ENCODE data around the gene N4BP2. TPM values are rescaled to one million over a fixed set of nuclear protein-coding genes. Genes with fewer than 3 reads are reported as not detected.
A peak's percentile ranks its signal among the peaks of the same experiment; 100 is the strongest.

Gene N4BP2
- total RNA-seq, 1 experiment from 2014 or later, result 8.5 TPM

GRCh38 chr4:40180356-40180755 lies 123.7 kb downstream of the N4BP2 start:
- in situ Hi-C loops (cut with HindIII; ENCODE audit: low pct_unique_long_range_greater_than_20kb, low sequenced_read_pairs), result no loop called here
- intact Hi-C loops (cut with micrococcal nuclease; ENCODE audit: unreplicated experiment), result no loop called here
- H3K9me3 ChIP-seq (ENCODE audit: control insufficient read depth, insufficient read depth, low read depth, low read length), result no peaks in the 10 kb centered on the region
- H3K4me3 ChIP-seq (ENCODE audit: low read depth in 2 of 2, low read length in 2 of 2), result no peak overlapping the region
- H3K4me1 ChIP-seq (ENCODE audit: control insufficient read depth, insufficient read depth, low read length), result peaks cover 14% of the 10 kb centered on the region
- no peaks in the 10 kb centered on the region for H3K36me3 ChIP-seq (ENCODE audit: control insufficient read depth, insufficient read depth, low read length)
- CTCF ChIA-PET, result no interaction called here
- DNase-seq (ENCODE audit: low read depth, low spot score) (no peak), ATAC-seq (no peak)
- POLR2A ChIA-PET, result no interaction called here
- no peak overlapping the region; the same call in 1 of the 2 replicates for H3K27ac ChIP-seq (ENCODE audit: low read length)
- no peaks in the 10 kb centered on the region for H3K27me3 ChIP-seq (ENCODE audit: control insufficient read depth, insufficient read depth, low read length)
- no peak for TF ChIP-seq CTCF (IDR thresholded peaks at IDR 0.05)
- no TSS peak for BruUV-seq (replicated peaks)

- peak overlapping the region; percentile 20; the same call in 1 of the 2 replicates for H3K27ac ChIP-seq (ENCODE audit: low read length)
- H3K4me1 ChIP-seq (ENCODE audit: control insufficient read depth, insufficient read depth, low read length), result peaks cover 13% of the 10 kb centered on the region
- in situ Hi-C loops (cut with HindIII; ENCODE audit: low pct_unique_long_range_greater_than_20kb, low sequenced_read_pairs), result no loop called here
- ChIA-PET CTCF (no interaction called here), POLR2A (no interaction called here)
- ATAC-seq, result no peak
- H3K9me3 ChIP-seq (ENCODE audit: control insufficient read depth, insufficient read depth, low read depth, low read length), result no peaks in the 10 kb centered on the region
- H3K27me3 ChIP-seq (ENCODE audit: control insufficient read depth, insufficient read depth, low read length), result no peaks in the 10 kb centered on the region
- intact Hi-C loops (cut with micrococcal nuclease; ENCODE audit: unreplicated experiment), result no loop called here
- BruUV-seq (replicated peaks), result no TSS peak
- H3K36me3 ChIP-seq (ENCODE audit: control insufficient read depth, insufficient read depth, low read length), result no peaks in the 10 kb centered on the region
- DNase-seq (ENCODE audit: low read depth, low spot score), result no peak
- TF ChIP-seq TCF7L2 (IDR thresholded peaks at IDR 0.05; ENCODE audit: low read depth, low read length) (no peak), SIN3A (IDR thresholded peaks at IDR 0.05; ENCODE audit: borderline replicate concordance, insufficient read depth, low read depth, low read length) (no peak), POLR2AphosphoS5 (IDR thresholded peaks at IDR 0.05; ENCODE audit: low read depth, low read length) (no peak), CTCF (IDR thresholded peaks at IDR 0.05) (no peak), REST (IDR thresholded peaks at IDR 0.05; ENCODE audit: insufficient read depth in 1 of 2, low read depth in 2 of 2, low read length in 1 of 2) (no peak)
- H3K4me3 ChIP-seq (ENCODE audit: low read depth in 2 of 2, low read length in 2 of 2), result no peak overlapping the region
These were observed 125.4 kb downstream of the N4BP2 start for GRCh38 chr4:40182001-40182400.

- intact Hi-C loops (cut with micrococcal nuclease; ENCODE audit: unreplicated experiment), result no loop called here
- Histone ChIP-seq H3K27me3 (ENCODE audit: control insufficient read depth, insufficient read depth, low read length) (no peaks in the 10 kb centered on the region), H3K36me3 (ENCODE audit: control insufficient read depth, insufficient read depth, low read length) (no peaks in the 10 kb centered on the region), H3K27ac (ENCODE audit: low read length) (no peak overlapping the region), H3K4me3 (ENCODE audit: low read depth in 2 of 2, low read length in 2 of 2) (no peak overlapping the region), H3K4me1 (ENCODE audit: control insufficient read depth, insufficient read depth, low read length) (peaks cover 7% of the 10 kb centered on the region), H3K9me3 (ENCODE audit: control insufficient read depth, insufficient read depth, low read depth, low read length) (no peaks in the 10 kb centered on the region)
- POLR2A ChIA-PET, result no interaction called here
- ATAC-seq (no peak), DNase-seq (ENCODE audit: low read depth, low spot score) (no peak)
- BruUV-seq (replicated peaks), result no TSS peak
- TF ChIP-seq POLR2AphosphoS5 (IDR thresholded peaks at IDR 0.05; ENCODE audit: low read depth, low read length) (no peak), REST (IDR thresholded peaks at IDR 0.05; ENCODE audit: insufficient read depth in 1 of 2, low read depth in 2 of 2, low read length in 1 of 2) (no peak), SIN3A (IDR thresholded peaks at IDR 0.05; ENCODE audit: borderline replicate concordance, insufficient read depth, low read depth, low read length) (no peak), TCF7L2 (IDR thresholded peaks at IDR 0.05; ENCODE audit: low read depth, low read length) (no peak), CTCF (IDR thresholded peaks at IDR 0.05) (no peak)
- in situ Hi-C loops (cut with HindIII; ENCODE audit: low pct_unique_long_range_greater_than_20kb, low sequenced_read_pairs), result no loop called here
- CTCF ChIA-PET, result no interaction called here
These were observed 126.3 kb downstream of the N4BP2 start for GRCh38 chr4:40182954-40183353.
